CD4-positive, alpha-beta T cell treated with Interferon gamma for 1 hour (primary cell): ENCODE measurements around the gene DNAH5.

ENCODE experiments used
- DNase-seq: peaks from one replicate; pipeline ENCODE4 v3.0.0-alpha.2; 2020

The DNAH5 gene

DNA sequence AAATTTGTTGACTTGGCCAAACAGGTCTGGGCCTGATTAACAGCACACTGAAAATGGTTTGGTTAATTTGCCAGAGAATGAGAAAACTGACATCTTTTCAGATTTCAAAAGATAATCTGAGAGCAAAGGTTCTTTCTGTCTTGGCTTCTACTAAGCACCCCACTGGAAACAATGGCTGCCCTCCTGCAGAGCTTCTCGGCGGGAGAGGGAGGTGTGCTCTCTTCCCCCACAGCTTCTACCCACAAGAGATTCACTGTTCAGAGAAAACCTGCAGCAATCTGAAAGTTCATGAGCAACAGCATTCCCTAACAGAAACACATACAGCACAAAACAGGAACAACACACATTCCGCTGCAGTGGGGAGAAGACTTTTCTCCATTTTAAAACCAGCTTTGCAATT lies 3.0 kb downstream of the DNAH5 start:
- DNase-seq = no peak

DNA sequence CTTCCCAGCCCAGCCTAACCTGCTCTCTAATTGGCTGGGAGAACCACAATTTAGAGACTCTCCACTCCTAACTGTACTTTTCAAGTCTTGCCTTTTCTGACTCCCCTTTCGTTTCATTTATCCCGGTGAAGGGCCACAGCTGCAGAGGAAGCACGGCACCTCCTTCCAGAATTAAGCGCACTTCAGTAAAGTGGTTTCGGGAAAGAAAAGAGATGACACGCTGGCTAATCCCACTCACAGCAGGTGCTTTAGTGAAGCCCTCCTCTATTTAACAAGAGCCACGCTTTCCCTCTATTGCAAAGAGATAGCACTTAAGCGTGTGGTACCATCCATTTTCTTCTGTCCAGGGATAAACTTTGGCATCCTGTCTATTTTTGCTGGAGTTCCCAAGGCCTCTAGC lies 4.8 kb downstream of the DNAH5 start:
- no peak for DNase-seq

DNA sequence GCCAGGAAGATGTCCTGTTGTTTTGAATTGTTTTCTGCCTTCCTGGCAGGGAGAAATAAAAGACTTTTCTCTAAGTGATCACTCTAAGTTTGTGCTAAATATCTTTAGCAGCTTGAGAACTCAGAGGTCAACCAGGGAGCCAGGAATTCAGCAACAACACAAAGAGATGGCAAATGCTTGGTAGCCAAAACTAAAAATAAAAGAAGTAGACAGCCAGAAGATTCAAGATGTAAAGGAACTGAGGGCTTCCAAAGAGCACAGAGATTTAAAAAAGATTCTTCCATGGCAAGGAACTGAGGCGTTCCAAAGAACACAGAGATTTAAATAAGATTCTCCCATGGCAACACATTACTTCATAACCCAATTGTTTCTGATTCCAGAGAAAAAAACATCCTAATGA lies 9.6 kb downstream of the DNAH5 start:
- no peak for DNase-seq

DNA sequence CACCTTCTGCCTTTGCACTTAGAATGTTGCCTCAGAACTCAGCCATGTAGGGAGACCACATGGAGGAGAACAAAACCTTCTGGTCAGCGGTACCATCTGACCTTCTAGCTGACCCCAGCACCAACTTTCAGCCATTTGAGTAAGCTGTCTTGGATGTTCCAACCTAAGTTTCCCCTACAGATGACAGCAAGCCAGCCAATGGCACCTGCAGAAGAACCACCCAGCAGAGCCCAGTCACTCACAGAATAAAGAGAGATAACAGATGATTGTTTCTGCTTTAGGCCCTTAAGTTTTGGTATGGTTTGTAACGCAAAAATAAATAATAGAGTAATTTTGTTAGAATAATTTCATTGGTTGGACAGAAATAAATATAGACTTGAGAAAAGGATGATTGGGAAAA lies 10.4 kb downstream of the DNAH5 start:
- no peak for DNase-seq

DNA sequence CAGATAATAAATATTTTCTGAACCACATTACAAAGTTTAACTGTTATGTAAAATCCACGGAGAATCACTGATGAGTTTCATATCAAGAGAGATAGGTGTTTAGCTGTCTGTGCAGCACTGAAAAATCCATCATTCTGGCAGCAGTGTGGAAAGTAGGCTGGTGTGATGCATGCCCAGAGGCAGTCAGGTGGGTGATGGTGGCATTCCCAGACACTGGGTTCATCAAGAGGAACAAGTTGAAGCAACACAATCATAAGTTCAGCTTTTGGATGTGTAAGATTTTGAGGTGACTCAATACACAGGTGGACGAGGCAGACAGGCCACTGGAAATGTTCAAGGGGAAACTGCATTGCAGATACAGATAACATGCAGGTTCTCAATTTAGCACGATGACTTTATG lies 11.9 kb downstream of the DNAH5 start:
- no peak for DNase-seq

DNA sequence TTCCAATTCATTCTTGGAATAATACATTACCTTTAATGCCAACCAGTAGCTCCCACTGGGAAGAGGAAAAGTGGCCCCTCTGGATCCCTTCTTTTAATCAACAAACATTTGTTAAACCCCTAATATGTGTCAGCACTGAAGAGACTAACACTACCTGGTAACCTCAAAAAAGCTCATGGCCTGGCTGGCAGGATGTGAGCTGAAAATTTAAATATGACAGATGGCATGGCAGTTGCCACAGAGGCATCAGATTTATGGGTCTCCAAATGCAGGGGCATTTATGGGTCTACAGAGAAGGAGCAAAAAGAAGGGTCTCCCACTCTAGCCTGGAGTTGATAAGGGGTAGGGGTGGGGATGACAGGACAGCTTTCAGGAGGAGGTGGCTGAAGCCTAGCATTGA lies 12.5 kb downstream of the DNAH5 start:
- DNase-seq = no peak

DNA sequence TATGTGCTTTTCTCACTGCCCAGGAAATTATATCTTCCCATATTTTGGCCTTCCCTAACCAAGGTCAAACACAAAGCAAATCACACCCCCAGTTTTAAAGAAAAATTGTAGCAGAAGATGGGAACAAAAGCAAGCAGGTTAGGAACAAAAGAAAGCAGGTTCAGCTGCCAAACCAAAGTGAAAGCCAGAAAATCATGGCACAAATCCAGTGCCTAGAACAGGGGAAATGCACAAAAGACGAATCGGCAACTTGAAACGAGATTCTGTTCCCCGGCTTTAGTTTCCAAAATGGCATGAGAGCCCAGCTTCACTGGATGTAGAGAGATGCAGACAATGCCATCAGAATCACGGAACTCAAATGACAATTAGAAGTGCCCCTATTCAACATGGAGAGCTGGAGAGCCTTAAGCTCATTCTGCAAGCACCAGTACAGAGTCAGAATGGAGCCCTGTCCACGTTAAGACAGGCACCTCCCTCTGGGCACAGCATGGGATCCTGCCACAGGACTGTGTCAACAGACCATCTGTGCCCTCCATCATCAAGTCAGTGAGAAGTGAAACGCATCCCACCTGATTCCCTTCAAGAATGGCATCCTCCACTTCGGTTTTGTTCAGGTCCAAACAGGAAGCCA lies 13.8 kb downstream of the DNAH5 start:
- DNase-seq = no peak

DNA sequence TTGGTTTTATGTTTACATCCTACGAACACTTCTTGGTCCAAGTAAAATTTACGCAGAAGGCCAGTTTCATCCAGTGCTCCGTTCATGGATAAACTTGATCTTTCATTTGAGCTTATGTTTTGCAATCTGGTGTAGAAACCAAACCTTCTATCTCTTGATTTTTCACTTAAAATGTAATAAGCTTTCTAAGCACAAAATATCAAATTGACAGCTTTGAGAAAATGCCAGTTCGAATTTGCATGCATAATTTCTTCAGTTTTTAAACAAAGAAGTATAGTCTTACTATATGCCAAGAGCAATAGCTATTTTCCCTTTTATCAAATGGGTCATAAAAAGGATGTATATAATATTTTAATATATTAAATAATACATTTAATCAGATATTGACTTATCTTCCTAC lies 17.8 kb downstream of the DNAH5 start:
- no peak for DNase-seq

DNA sequence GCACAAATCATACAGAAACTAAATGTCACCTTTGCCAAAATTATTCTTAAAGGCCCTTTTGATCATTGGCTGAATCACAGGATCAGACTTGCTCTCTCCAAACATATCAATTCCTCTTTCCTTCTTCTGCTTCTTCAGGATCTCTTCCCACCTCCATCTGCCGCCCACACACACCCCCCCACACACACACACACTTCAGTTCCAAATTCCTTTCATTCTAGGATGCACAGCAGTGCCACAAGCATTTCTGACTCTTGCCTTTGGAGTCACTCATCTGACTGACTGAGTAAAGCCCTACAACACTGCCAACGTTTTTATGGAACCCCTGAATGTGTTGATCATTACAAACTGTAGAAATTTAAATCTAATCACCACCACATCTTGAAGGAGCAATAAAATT lies 22.9 kb downstream of the DNAH5 start:
- no peak for DNase-seq

DNA sequence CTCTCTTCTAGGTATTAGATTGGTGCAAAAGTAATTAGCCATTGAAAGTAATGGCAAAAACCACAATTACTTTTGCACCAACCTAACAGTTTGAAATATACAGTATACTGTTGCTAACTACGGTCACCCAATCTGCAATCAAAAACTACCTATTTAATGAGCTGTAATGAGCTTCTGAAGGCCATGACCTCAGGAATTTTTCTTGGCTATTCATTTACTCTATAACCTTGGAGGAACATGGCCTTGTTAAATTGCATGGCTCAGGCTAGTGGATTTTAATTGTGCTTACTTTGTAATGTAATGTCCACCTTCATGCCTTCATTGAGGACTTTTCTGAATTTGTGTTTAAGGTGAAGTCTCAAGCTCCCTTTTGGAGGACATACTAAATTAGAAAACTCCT lies 24.7 kb downstream of the DNAH5 start:
- DNase-seq = no peak

DNA sequence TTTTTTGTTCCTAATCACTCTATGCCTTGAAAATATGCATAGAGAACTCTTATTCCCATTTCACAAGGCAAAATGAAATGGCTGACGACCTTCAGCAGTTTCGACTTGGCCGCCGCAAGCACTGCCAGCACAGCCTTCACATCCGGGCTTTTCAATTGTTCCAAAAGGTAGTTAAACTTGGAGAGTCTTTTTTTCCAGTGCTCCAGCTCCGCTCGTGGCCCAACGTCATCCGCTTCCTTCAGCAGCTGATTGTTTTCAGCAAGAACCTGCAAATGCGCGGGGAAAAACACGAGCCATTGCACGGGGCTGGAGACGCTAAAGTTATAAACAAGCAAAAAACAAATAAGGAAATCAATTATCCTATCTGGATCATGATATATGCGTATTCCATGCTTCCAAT lies 25.4 kb downstream of the DNAH5 start:
- DNase-seq = no peak

DNA sequence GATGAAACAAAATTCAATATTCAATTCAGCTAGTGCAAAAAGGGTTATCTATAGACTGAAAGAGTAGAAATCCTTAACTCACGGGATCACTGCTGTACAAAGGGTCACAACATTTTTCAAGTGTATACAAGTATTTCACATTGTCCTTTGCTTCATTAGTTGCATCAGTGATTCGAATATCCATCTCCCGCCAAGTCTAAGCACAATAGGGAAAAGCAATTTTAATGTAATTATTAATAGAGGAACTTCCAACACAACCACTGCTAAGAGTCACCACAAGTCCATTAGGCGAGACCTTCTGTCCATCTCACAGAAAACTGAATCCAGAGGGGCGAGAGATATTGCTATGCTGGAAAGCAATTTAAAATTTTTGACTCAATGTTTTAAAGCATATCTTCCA lies 27.4 kb downstream of the DNAH5 start:
- DNase-seq = no peak

DNA sequence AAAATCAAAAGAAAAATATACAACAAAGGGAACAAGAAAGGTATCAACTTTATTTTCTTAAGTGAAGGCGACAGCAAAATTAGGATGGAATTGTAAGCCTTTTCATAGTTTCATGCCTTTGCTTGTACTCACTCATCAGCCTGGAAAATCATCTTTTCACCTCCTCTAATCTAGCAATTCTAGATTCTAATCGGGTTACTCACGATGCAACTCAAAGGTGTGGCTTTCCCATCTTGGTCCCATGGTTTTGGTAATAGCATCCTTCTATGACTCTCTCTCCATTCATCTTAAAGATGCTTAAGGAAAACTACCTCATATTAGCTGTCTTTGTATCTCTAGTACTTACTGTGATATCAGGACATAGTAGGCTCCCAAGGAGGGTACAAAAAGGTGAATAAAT lies 30.5 kb downstream of the DNAH5 start:
- no peak for DNase-seq

DNA sequence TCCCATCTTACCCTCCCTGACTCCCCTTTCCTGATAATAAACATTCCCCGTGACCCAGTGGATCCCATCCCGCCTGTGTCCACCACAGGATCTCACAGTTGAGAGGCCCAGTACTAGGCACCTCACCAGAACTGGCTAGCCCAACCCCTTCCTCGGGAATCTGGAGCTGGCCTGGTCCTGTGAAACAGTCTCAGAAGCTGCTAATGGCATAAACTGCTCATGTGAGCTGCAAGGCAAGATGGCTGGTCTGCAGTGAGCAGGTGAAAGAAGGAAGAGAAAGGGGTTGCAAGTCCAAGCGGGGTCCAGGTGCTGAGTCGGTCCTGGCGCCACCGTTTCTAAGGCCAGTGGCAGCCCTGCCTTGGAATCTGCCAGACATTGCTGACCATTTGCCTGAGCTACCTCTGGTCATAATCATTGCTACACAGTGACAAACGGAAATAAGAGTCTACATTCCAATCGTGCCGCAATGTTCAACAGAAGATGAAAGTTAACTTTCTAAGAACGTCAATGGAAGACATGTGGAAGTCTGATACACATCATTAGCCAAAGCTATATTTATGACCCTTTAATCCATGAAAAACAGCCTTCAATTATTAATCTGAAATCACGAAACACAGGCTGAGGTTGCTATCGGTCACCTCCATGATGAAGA lies 33.7 kb downstream of the DNAH5 start:
- no peak for DNase-seq

DNA sequence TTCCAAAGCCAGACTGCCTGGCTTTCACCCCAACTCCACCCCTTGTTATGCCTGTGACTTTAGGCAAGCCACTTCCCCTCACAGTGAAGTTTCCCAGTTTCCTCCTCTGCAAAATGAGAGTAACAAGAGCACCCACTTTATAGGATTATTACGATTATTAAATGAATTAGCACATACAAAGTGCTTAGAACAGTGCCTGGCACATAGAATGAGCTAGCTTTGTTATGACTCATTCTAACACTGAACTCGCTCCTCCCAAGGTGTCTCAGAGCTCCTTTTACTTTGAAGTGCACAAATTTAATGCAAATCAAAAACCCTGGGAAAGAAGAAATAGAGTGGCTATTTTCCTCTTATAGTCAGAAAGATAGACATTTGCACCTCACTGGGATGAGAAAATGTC lies 34.3 kb downstream of the DNAH5 start:
- DNase-seq = no peak

DNA sequence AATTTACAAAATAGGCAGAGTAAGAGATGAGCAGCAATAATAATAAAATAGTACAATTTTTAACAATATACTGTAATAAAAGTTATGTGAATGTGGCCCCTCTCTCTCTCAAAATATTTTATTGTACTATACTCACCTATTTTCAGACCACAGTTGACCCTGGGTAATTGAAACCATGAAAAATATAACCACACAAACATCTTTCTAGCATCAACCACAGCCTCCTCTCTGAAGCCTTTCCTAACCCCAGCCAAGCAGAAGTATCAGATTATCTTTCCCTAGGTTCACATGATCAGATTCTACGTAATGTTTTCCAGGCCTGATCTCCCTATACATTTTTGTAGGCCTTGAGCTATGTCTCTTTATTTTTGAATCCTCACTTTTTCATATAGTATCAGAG lies 35.2 kb downstream of the DNAH5 start:
- DNase-seq = no peak

DNA sequence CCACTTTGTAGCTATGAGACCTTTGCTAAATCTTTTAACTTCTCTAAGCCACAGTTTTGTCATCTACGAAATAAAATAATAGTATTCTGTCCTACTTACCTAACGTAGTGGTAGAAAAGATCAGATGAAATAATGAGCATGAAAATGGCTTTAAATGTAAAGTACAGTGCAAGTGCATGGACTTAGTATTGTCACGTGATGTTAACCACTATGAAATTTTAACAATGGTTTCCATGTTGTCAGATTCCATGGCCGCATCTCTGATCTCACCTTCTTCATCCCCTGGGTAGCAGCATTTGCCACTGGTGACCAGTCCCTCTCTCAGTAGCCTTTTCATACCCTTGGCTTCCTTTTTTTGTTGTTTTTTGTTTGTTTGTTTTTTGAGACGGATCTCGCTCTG lies 45.9 kb downstream of the DNAH5 start:
- no peak for DNase-seq

DNA sequence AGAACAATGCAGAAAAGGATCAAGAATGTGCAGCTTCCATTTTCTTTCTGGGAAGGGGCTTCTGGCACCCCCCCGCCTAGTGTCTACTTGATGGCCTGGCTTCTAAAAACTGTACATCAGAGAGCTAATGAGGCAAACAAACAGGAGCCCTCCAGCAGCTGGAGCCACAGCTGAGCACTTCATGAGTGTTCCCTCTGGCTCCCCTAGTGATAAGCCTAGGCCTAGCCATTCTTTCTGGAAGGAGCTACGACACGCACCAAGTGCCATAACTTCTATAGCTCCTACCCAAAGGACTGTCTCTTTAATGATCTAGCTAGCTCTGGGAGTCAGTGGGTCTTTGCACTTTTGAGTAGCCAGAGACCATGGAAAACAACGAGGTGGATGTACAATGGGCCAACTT lies 66.1 kb downstream of the DNAH5 start:
- DNase-seq = no peak

DNA sequence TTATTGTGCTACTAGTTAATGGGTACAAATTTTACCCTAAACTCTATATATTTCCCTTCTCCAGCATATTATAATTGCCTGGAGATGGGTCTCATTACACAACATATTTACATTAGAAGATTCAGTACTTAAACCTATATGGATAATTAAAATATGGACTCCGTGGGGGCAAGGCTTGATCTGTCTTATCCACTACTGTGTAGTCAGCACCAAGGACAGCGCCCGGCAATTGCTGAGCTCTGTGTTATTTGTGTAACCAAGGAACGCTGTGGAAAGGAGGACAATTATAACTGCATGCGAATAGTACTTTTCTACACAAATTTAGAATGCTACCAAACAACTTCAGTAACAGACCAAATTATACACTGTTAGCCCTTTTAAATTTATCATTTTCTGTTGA lies 77.7 kb downstream of the DNAH5 start:
- no peak for DNase-seq

DNA sequence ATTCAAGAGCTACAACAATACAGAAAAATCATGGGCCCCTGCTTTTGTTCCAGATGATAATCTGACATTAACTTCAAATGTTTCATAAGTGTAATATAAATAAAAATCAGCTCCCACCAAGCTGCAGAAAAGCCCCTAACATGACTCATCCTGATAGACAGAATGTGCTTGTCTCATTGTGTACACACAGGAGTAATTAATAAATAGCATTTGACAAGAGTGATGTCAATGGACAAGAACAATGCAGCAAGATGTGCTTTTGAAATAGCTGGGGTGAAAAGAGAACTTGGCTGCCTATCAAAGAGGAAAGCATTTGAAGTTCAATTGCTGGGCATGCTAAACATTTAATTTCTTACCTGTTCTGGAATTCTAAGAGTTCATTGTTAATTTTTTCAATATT lies 79.2 kb downstream of the DNAH5 start:
- DNase-seq = no peak

DNA sequence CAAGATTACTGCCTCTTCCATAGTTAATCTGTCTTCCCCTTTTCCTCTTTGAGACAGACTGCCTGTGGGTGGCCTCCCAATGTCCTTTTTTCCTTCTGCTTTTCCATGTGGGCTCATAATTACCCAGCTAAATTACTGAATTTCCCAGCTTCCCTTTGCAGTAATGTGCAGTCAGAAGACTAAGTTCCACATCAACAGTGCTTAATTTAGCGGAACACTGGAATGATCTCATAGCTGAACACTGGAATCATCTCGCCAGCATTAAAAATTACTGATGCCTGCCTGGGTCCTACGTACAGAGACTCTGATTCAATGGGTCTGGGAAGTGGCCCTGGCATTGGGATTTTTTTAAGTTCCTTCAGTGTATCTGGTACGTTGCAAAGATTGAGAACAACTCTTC lies 84.3 kb downstream of the DNAH5 start:
- no peak for DNase-seq

DNA sequence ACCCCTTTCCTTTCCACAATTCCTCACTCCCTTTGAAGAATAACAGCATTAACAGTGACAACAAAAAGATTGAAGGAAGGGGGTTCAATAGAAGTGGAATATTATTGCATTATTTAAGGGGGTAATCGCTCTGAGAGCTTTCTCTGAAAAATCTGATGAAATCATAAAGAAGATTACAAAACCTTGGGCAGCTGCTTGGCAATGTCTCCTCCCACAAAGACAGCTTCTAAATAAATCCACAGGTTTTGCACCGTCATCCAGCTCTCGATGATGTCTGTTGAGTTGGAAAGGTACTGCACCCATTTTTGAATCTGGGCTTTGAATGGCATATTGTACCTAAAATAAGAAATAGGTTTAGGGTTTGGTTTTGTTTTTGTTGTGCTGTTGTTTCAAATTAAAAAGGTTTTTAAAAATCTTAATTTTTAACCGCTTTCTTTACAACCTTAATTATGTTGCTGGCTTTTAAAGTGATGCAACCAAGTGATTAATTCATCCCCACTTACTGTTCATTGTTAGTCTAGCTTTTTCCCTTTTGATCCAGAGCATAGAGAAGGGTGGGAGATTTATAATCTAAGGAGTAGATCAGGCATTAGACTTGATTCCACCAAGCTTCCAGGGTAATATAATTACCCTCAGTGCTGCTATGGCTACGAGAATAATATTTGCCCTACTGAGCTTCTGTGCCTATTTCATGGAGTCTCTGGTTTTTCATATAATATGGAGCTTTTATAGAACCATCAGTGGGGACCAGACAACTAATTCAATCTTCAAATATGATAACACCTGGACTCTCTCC lies 85.0 kb downstream of the DNAH5 start:
- no peak for DNase-seq

DNA sequence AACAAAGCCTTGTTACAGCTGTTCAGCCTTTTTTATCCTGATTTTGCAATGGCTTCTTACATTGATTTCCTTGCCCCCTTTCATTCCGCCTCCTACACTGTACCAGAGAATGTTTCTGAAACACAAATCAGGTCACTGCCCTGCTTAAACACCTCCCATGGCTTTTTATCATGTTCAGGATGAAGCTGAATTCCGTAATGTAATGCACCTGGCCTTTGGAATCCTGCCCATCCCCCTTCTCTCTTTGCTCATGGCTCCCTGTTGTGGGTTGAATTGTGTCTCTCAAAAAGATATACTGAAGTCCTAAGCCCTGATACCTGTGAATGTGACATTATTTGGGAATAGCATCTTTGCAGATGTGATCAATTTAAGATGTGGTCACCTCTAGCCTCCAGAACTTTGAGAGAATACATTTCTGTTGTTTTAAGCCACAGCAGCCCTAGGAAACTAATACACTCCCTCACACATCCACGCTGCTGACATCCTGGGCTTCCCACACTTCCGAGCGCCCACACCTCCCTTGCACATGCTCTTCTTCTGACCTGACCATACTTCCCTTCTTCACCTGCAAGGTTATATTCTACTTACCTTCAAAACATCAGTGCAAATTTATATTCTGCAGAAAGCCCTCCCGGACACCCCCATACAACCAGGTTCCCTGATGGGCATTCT lies 101.2 kb downstream of the DNAH5 start:
- no peak for DNase-seq

DNA sequence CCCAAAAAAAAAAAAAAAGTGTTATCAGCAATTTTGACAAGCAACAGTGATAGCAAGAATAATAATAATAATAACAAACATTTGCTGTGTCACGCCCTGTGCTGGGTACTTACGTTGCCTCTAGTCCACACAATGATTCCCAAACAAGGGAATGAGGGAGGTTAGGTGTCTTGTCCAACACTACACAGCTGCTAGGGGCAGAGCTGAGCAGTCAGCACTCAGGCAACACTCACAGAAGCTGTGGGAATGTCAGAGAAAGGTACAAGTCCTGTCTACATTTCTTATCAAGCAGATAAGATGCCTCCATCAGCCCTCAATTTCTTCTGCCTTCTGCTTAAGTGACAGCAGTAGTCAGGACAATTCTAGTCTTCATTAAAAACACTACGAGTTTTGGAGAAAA lies 111.0 kb downstream of the DNAH5 start:
- DNase-seq = no peak
